Right atrium auricular region (tissue), 2 donors: ENCODE measurements around the gene GALNS. TPM values are rescaled to one million over a fixed set of nuclear protein-coding genes. Genes with fewer than 3 reads are reported as not detected.

Source experiments
- DNase-seq: peaks from one replicate; pipeline ENCODE4 v3.0.0-alpha.2; 2019; ENCODE audit warnings: low spot score
- H3K27ac ChIP-seq, 2 donors: fragments of 200-600 bp; sonication (generic); 1 replicate in 1 of 2; 2 replicates in 1 of 2; pipeline ENCODE4 v1.5.1; 2016 to 2019
- H3K27me3 ChIP-seq, 2 donors: fragments of 200-600 bp; sonication (generic); one replicate each; pipeline versions ENCODE4 v1.5.1 to v1.6.0; 2017 to 2019
- H3K36me3 ChIP-seq: fragments of 200-600 bp; sonication (generic); one replicate; pipeline ENCODE4 v1.5.1; 2016
- H3K4me1 ChIP-seq, 2 donors: fragments of 200-600 bp; sonication (generic); one replicate each; pipeline versions ENCODE4 v1.5.1 to v1.6.0; 2017 to 2019
- H3K4me3 ChIP-seq, 2 donors: fragments of 200-600 bp; sonication (generic); 1 replicate in 1 of 2; 2 replicates in 1 of 2; pipeline ENCODE4 v1.5.1; 2017 to 2019; ENCODE audit warnings: mild to moderate bottlenecking in 1 of 2, moderate library complexity in 1 of 2
- H3K9me3 ChIP-seq, 2 donors: fragments of 200-600 bp; sonication (generic); one replicate each; pipeline ENCODE4 v1.5.1; 2019
- CTCF ChIP-seq, 2 donors: fragments of 200-600 bp; sonication (generic); IDR thresholded peaks; one replicate each; pipeline ENCODE4 v1.5.1; 2019; ENCODE audit warnings: antibody characterized with exemption in 2 of 2
- total RNA-seq, 2 donors: library from RNA; depleted of rRNA; stranded (reverse); fragments of >200 nt; gene quantifications; one replicate each; pipeline ENCODE4 v1.1.0, GENCODE V29; 2016

GALNS gene
- total RNA-seq, 2 donors from 2014 or later = 12.6 to 18.8 TPM

- H3K4me1 ChIP-seq = peaks cover 0 to 22% of the 10 kb centered on the region in 2 donors
- no peak overlapping the region for H3K27ac ChIP-seq
- no peaks in the 10 kb centered on the region for H3K27me3 ChIP-seq
- no peaks in the 10 kb centered on the region for H3K36me3 ChIP-seq
- no peak for DNase-seq
- H3K9me3 ChIP-seq = no peaks in the 10 kb centered on the region
- H3K4me3 ChIP-seq = no peak overlapping the region
- TF ChIP-seq CTCF (IDR thresholded peaks at IDR 0.05) = no peak
Measured at GRCh38 chr16:88853325-88853941, 3.3 kb downstream of the GALNS start.

- Histone ChIP-seq H3K36me3 (no peaks in the 10 kb centered on the region), H3K4me1 (peaks cover 0 to 14% of the 10 kb centered on the region in 2 donors), H3K9me3 (no peaks in the 10 kb centered on the region), H3K27me3 (no peaks in the 10 kb centered on the region), H3K4me3 (no peak overlapping the region), H3K27ac (no peak overlapping the region)
- no peak for TF ChIP-seq CTCF (IDR thresholded peaks at IDR 0.05)
- no peak for DNase-seq
Measured at GRCh38 chr16:88851616-88852015, 5.1 kb downstream of the GALNS start.

- Histone ChIP-seq H3K4me1 (peaks cover 0 to 7% of the 10 kb centered on the region in 2 donors), H3K36me3 (no peaks in the 10 kb centered on the region), H3K27me3 (no peaks in the 10 kb centered on the region), H3K4me3 (no peak overlapping the region), H3K9me3 (no peaks in the 10 kb centered on the region), H3K27ac (no peak overlapping the region)
- DNase-seq = no peak
- no peak for TF ChIP-seq CTCF (IDR thresholded peaks at IDR 0.05)
Measured at GRCh38 chr16:88850531-88851199, 6.1 kb downstream of the GALNS start.

GRCh38 chr16:88848557-88848956, 8.2 kb downstream of the GALNS start:
- TF ChIP-seq CTCF (IDR thresholded peaks at IDR 0.05) = no peak

GRCh38 chr16:88847654-88848053, 9.1 kb downstream of the GALNS start:
- no peaks in the 10 kb centered on the region for H3K27me3 ChIP-seq
- no peak overlapping the region for H3K27ac ChIP-seq
- no peak for DNase-seq
- no peaks in the 10 kb centered on the region for H3K36me3 ChIP-seq
- no peaks in the 10 kb centered on the region for H3K4me1 ChIP-seq
- H3K9me3 ChIP-seq = no peaks in the 10 kb centered on the region
- no peak overlapping the region for H3K4me3 ChIP-seq
- no peak for TF ChIP-seq CTCF (IDR thresholded peaks at IDR 0.05)

More at GRCh38 chr16:88848557-88848956, 8.2 kb downstream of the GALNS start:
- Histone ChIP-seq H3K9me3 (no peaks in the 10 kb centered on the region), H3K27ac (no peak overlapping the region), H3K27me3 (no peaks in the 10 kb centered on the region), H3K36me3 (no peaks in the 10 kb centered on the region), H3K4me1 (no peaks in the 10 kb centered on the region), H3K4me3 (no peak overlapping the region)
- DNase-seq = no peak
